Stimulated activated CD4-positive, alpha-beta T cell treated with anti-CD3 and anti-CD28 coated beads, Interleukin-12 subunit alpha, Interleukin-12 subunit beta, amount 100 ng/mL, for 4 hours (primary cell): ENCODE results near the gene PIM3.

Experiments used
- DNase-seq: peaks from one replicate; pipeline ENCODE4 v3.0.0-alpha.2; 2020

Gene PIM3

DNA sequence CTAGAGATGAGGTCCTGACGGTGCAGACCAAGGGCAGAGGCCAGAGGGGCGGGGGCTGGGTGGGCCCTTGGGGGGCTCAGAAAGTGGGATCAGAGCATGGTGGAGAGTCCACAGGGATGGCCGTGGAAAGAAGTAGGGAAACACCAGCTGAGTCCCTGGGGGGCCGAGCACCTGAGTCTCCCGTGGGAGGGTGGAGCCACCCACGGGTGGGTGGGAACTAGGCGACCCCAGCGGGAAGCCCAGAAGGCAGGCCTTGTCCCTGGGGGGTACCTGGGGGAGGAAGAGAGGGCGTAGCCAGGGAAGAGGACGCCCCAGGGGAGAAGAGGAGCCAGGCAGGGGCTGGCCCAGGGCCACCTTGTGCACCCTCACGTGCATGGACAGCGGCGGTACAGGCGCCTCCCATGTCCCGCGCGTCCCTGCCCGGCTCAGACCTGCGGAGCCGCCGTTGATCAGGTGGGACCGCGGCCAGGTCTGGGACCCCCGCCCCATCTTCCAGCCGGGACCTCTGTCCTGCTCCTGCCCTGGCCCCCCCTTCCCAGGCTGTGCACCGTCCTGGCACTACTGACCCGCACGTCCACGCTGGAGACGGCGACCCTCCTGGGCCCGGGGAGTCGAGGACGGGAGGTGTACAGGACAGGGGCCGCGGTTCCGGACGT lies 31.9 kb upstream of the PIM3 start:
- no peak for DNase-seq

DNA sequence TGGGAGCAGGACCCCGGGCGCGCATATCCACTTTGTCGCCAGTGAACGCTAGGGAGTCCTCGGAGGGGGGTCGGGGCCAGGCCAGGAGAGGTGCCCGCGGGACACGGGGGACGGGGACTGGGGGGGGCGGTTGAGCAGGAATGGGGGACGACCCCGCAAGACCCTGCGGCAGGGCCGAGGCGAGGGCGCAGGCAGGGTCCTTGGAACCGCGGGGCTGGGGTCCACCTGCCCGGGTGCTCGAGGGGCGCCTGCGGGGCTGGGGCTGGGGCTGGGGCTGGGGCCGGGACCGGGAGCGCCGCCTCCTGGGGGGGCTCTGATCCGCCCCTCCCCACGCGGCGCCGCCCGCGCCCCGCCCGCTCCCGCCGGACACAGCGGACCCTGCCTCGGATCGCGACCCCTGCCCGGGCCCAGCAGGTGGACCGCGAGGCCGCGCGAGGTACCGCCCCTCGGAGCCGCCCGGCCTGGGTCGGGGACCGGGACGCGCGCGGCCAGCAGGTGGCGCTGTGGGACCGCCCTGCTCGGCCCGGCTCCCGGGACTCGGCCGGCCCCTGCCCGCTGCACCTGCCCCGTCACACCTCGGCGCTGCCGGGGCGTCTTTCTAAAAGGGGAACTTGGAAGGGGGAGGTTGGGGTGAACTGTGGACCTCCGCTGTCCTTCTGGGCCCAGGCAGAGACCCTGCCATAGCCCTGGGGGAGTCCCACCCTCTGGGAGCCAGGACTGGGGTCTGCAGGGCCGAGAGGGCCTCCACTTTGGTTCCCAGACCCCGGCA lies 31.2 kb upstream of the PIM3 start:
- peak; percentile 83 for DNase-seq

DNA sequence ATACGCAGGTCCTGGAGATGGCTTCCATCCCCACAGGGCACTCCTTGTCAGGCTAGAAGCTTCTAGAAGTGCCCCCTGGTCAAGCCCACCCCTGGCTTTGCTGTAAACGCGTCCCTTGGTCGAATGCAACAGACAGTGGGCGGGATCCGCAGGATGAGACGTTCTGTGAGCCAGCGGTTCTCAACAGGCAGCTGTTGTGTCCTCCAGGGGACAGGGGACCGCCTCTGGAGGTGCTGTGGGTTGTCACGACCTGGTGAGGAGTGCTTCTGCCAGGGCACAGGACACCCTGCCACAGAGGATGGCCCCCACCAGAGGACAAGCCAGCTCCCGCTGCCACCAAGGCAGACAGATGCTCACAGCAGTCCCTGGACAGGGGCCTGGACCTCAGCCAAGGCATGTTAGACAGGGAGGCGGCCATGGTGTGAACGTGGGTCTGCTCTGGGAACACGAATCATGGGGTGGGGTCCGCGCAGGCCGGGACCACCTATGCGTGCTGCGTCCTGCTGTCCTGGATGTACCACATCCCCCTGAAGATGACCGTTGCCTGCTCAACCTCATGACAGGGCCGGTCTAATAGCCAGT lies 30.5 kb upstream of the PIM3 start:
- no peak for DNase-seq

DNA sequence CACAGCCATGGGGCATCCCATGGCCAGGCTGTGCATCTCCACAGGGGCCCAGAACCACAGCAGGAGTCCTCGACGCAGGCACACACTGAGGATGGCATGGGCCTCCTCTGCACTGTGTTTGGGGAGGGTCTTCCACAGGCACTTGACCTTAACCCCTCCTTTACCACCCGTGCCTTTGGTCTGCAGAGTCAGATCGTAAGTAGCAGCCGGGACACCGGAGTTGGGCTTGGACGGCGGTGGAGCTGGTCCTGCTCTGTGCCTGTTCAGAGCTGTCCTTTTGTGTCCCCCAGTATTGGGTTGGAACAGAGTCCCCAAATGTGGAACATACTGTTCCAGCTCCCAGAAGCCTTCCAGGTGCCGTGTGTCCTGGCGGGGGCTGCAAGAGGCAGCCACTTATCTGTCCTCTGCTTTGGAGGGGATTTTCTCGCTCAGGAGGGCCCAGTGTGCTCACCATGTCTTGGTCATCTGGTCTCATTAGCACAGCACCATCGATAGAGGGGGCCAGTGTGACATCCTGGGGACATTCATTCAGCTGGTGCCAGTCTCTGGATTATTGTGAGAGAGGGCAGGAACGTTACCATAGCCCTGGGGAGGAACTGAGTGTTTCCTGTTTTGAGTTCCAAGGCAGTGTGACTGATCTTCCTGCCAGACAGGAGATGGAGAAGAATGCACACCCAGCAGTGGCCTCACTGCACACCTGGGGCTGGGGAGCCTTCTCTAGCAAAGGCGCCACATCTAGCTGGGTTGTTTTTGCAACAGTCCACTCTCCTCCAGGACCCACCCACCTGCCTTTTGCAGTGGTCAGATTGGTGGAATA lies 29.8 kb upstream of the PIM3 start:
- no peak for DNase-seq

DNA sequence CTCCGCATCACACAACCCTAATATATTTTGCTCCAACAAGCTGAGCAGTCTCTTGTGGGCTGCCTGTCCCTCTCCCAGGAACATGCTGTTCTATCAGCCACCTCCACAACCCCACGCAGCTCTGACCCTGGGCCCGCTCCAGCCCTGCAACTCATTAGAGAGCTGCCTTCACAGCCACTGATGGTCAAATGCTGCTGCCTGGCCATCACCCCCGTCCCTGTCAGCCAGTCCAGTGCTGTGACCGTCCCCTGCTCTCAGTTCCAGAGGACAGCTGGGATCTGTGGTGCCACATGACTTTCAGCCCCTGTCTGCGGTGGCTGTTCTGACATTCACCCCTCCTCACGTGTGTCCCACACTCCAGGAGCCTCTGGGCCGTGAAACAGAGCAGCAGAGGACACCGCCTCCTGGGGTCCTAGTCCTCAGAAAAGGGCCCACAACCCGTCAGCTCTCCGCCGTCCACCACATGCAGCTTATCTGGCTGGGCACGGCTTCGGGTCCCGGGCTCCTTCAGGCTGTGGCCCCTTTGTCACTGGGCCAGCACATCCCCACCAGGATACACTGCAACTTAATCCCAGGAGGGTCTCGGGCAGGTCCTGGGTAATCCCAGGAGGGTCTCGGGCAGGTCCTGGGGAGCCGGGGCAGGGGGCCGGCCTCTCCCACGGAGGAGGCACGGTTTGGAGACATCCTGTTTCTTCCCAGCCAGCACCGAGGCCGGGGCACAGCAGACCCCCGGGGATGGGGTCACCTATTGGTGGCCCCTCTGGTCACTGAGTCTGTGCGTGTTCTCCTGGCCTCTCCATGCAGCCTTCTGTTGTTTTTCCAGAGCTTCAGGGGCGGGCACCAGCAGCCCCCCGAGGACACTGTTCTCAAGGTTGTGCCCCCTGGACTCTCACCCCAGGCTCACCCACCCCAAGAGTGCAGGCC lies 27.1 kb upstream of the PIM3 start:
- no peak for DNase-seq

DNA sequence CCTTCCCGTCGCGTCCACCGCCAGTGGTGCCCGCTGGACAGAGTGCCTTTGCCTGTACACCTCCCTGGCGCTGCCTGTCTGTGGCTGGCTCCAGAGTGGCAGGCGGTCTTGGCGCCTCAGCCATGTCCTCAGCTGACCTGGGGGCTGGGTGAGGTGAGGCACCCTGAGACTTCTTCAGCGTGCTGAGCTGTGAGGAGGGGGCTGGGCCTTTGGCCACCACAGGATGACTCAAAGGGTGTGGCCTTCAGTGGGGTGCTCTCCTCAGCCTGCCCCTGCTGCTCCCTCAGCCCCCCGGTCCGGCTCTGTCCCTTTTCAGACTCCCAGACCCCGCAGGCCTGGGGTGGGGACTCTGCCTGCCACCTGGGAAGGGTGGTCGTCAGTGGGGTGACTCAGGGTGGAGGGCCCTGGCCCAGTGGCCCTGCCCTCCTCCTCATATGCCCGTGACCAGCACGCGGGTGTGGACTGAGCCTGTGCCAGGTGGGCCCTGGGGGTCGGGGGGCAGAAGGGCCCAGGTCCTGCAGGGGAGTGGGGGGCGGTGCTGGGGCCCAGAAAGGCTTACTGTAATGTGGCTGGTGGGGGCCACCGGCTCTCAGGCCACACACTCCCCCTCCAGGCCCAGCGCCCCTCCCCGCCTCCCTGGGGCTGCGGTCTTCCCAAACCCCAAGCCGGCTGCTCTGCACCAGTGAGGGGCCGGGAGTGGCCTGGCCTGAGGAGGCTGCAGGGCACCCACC lies 26.2 kb upstream of the PIM3 start:
- DNase-seq: no peak

DNA sequence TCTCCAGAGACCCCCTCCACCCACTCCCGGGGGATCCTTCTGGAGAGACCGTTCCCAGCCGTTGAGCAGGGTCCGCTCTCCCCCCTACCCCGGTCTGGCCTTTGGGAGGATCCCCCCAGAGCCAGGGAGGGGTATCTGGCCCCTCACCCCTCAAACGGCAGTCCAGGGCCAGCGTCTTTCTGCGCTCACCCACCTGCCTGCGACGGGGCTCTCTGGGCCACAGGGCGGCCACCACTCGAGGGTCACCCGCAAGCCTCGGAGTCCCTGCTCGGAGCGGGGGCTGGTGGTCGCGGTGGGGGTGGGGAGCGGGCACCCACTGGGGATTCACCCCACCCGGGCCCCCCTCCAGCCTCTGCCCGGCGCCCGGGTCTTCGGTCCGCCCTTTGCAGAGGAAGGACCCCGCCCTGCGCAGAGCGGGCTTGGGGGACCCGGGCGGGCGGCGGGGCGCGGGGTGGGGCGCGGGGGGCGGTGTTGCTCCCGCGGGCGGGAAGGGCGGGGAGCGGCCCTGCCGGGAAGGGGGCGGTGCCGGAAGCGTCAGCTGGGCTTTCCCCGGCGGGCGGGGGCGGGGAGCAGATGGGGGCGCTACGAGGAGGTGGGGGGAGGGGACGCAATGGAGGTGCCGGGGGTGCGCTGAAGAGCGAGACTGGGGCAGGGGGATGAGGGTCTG lies 25.5 kb upstream of the PIM3 start:
- DNase-seq: peak; percentile 92

DNA sequence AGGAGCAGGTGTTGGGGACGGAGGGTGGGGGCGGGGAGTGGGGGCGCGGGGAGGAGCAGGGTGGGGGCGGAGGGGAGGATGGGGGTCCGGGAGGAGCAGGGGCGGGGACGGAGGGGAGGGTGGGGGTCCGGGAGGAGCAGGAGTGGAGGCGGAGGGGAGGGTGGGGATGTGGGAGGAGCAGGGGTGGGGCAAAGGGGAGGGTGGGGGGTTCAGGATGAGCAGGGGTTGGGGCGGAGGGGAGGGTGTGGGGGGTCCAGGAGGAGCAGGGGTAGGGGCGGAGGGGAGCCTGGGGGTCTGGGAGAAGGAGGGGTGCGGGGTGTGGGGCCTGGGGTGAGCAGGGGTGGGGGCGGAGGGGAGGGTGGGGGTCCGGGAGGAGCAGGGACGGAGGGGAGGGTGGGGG lies 25.0 kb upstream of the PIM3 start:
- DNase-seq: no peak

DNA sequence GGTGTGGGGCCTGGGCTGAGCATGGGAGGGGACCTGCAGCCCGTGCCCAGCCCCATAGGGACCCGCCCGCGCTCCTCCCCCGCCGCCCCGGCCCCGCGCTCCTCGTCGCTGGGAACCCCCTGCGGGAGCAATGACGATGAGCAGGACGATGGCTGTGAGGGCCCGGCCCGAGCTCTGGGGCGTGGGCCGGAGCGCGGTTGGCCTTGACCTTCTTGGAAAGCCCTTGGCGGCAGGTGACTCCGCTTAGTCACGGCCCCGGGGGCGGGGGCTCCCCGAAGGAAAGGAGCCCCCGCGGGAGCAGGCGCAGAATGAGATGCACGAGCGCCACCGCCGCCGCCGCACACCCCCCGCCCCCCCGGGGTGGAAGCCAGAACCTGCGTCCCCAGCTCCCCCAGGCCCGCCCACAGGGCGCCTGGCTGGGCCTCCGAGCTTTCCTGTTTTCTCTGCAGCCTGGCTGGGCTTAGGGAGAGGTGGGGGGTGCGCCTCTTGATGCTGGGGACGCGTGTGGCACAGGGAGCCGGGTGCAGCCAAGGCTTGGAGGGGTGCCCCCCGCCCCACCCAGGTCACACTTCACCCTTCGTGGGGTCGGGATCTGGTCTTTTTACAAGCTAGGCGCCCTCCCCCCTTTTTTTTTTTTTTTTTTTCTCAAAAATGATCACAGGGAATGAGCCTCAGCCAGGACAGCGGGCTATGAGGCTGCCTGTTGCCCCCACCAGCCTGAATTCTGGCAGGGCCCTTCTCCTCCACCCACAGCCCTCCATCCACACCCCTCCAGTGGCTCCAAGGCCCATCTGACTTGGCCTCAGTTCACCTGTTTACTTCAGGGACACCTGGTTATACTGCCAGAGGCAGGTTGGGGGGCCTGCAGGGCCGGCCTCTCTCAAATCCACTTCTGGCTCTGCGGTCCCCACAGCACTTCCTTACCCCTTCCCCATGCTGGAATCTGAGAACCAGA lies 24.3 kb upstream of the PIM3 start:
- peak; percentile 97 for DNase-seq

DNA sequence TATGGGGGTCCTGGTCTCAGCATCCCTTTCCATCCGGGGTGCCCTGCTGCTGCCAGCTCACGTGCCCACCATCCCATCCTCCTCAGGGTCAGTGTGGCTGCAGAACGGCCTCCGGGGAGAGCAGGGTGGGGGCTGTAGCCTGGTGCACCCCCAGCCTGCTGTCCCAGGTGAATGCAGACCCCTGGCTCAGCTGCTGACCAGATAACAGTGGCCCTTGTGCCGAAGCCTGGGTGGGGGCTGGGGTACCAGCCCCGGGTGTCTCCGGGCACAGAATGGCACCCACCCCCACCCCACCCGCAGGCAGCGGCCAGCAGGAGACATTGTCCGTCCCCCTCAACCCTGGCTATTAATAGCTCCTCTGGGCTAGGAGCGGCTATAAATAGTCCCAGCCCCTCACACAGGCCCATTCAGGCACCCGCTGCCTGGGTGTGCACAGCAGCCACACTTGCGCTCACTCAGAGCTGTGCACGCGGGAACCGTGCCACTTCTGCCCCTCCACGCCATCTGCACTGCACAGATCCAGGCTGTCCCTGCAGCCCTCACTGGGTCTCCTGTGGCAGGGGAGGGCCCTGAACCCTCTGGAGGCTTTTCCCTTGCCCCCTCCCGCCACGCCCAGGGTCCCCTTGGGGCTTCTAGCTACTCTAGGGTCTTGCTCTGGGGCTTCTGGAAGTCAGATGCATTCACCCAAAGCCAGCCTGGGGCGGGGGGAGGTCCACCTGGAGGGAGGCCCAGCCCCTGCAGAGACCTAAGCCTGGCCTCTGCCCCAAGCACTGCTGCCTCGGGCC lies 23.4 kb upstream of the PIM3 start:
- DNase-seq: no peak

DNA sequence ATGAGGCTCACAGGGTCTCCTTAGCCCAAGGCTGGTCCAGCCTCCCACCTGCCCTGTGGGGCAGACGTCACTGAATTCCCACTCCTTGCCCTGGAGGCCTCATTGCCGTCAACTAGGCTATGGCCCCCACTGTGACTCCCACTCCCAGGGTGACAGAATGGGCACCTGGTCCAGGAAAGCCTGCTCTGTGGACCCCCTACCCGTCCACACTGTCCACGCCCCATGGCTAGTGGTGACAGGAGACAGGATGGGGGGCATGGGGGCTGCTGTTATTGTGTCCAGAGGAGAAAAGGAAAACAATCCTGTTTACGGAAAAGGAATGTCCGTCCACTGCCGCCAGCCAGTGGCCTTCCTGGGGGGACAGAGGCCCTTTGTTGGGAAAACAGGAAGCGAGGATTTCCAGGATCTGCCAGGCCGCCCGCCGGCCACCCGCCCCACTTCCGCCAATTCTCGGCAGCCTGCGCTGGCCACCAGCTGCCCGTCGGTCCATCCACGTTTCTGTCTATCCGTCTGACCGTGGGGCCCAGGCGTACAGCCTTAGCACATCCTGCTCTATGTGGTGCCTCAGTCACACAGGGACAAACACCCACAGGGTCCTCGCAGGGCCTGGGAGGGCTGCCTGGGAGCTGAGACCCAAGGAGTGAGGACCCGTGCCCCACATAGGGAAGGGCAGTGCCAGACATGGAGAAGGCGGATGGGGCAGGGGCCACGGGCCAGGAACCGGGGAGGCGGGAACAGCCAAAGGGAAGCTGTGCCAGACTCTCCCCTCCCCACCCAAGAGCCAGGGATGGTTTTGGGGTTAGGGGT lies 22.6 kb upstream of the PIM3 start:
- no peak for DNase-seq

DNA sequence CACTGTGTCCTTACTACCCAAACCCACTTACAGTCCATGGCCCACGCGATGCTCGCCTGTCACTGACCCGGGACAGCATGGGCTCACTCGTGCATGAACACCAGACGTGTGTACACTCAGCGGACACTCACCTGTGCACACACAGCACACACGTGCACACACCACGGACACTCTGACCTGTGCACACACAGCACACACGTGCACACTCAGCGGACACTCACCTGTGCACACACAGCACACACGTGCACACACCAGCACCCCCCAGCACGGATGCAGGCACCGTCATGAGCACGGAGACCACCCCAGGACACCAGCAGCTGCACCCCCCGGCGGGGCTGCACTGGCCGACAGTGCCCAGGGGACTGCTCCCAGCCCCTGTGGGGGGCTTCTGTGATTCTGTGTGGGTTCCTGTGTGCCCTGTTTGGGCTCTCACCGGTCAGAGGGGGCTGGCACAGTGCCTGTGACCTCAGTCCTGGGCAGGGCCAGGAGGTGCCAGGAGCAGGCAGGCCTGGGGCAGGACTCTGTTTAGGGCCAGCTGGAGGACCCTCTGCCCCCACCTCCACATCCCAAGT lies 21.9 kb upstream of the PIM3 start:
- no peak for DNase-seq

DNA sequence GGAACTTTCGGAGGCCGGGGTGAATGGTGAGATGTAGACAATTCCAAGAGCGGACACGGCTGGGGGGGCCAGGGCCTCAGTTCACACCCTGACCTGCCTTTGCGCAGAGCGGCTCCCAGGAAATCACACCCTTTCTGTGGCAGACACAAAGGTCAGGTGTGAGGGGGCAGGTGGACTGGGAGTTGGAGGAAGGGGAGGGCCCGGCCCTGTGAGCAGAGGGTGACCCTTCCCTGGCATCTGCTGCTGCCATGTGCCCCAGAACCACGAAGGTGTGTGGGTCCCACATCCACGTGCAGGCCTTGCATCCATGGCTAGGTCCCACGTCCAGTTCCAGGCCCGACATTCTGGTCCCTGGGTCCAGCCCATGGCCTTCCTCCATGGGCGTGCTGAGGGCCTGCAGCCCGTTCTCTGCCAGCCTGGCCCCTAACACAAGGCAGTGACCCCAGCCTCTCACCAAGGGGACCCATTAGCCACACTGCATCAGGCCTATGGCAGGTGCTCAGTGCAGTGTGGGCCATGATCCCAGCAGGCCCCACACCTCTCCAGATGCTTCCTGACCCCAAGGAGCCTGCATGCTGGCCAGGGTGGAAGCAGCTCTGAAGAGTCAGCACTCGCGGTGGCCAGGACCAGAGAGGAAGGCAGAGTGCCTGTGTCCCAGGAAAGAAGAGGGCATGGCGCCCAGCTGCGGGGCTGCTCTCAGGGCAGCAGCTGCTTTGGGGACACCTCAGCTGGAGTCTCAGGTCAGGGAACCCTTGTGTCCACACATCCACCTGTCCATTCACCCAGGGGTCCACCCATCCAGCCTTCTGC lies 18.9 kb upstream of the PIM3 start:
- DNase-seq: no peak

DNA sequence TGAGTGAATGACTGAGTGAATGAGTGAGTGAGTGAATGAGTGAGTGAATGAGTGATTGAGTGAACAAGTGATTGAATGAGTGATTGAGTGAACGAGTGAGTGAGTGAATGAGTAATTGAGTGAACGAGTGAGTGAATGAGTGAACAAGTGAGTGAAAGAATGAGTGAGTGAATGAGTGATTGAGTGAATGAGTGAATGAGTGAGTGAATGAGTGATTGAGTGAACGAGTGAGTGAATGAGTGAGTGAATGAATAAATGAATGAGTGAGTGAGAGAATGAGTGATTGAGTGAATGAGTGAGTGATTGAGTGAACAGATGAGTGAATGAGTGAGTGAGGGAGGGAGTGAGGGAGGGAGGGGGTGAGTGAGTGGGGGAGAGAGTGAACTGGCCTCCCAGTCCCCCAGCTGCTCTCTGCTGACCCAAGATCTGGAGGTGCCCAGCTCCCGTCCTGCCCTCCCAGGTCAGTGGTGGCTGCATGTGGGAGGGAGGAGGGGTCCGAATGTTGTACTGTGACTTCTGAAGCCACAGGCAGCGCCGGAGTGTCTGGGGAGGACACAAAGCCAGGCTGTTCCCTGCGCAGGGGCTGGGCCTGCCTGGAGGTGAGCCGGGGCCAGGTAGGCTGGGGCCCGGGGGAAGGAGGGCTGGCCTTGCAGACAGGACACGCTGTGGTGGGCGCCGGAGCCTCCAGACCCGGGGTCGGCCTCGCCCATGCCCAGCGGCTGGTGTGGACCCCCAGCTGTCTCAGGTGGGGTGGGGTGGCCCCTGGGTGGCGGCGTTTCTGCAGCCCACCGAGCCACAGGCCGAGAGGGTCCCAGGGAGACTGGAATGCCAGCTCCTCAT lies 17.8 kb upstream of the PIM3 start:
- DNase-seq: no peak

DNA sequence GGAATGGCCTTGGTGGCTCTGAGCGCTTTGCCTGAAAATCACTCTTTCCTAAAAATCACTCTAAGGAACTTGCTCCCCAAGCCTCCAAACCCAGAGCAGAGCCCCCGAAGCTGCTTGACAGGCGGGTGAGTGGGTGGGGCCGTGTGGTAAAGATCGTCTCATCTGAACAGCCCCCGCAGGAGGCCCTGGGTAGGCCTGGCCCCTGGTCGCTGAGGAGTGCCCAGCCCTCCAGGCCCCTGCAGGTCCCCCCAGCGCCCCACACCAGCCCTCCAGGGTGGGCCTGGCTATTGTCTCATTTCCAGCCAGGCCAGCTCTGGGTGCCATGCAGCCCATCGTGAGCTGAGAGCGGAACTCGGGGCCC lies 17.2 kb upstream of the PIM3 start:
- no peak for DNase-seq
